T follicular helper cell (primary cell): ENCODE data around the gene RFT1.

Source experiments
- DNase-seq: peaks from one replicate; pipeline ENCODE4 v3.0.0-alpha.2; 2020; ENCODE audit warnings: low read depth
- total RNA-seq, 2 experiments: gene quantifications; one replicate each; lab custom pipeline; 2026; lab: John Stamatoyannopoulos, UW

The RFT1 gene
- total RNA-seq = 27.8 to 30.4 reads per million in 2 experiments

DNA sequence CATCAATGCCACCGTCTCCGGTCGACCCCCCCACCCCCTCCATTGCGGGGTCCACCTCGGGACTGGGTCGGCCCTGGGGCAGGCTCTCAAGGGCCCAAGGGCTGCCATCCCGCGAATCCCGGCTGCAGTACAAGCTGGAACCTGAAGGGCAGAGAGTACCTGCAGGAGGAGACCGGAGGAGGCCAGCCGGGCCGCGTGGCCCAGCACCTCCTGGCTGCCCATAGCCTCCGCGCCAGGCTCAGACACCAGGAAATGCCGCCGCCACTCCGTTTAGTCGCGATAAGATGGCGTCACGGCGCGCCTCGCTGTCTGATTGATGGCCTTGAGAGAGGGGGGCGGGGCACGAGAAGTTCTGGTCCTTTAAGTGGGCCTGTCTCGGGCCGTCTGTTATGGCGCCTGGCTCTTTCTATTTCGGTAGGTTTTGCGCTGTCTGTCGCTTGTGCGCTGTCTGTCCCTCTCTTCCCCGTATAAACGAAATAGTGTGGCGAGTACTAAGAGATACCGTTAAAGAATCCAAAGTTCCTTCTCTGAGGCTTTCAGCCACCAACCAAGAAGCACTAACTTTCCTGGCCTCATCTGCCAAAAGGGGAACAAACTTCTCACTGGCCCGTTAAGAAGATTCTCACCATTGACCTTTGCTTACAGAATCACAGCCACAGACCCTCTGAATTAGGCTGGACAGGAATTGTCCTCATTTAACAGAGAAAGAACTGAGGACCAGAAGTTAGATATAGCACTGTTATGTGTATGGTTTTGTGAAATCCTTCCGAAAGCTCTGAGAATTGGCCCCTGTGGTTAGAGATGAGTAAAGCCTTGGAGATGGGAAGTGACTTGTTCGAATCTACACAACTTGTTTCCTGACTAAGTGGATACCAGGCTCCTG, at the start of gene RFT1:
RFT1 (minus strand) TSS at position 257 of the 883 bp plus-strand sequence; CDS start at position 222, 35 bp downstream.
- DNase-seq = peak; percentile 98

DNA sequence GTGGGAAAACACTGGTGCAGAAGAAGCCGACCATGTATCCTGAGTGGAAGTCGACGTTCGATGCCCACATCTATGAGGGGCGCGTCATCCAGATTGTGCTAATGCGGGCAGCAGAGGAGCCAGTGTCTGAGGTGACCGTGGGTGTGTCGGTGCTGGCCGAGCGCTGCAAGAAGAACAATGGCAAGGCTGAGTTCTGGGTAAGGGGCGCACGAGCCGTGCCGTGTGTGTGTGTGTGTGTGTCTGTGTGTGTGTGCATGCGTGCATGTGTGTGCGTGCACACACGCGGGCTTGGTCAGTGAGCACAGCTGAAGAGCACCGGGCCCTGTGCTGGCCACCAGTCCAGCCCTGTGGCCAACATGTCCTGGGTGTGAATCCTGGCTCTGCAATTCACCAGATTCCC, 49.3 kb upstream of the RFT1 start:
- DNase-seq = no peak

DNA sequence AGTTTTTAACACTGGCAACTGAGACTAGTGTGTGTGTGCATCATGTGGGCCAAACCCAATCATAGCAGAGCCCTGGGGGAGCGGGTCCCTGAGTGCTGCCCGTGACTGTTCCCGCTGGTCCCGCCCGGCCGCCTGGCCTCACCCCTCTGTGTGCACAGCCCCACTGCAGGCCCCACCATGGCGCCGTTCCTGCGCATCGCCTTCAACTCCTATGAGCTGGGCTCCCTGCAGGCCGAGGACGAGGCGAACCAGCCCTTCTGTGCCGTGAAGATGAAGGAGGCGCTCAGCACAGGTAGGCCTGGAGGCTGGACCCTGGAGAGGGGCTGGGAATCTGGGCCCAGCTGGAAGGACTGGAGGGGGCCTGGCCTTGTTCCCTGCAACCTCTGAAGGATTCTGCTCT, 48.0 kb upstream of the RFT1 start:
- DNase-seq = no peak

DNA sequence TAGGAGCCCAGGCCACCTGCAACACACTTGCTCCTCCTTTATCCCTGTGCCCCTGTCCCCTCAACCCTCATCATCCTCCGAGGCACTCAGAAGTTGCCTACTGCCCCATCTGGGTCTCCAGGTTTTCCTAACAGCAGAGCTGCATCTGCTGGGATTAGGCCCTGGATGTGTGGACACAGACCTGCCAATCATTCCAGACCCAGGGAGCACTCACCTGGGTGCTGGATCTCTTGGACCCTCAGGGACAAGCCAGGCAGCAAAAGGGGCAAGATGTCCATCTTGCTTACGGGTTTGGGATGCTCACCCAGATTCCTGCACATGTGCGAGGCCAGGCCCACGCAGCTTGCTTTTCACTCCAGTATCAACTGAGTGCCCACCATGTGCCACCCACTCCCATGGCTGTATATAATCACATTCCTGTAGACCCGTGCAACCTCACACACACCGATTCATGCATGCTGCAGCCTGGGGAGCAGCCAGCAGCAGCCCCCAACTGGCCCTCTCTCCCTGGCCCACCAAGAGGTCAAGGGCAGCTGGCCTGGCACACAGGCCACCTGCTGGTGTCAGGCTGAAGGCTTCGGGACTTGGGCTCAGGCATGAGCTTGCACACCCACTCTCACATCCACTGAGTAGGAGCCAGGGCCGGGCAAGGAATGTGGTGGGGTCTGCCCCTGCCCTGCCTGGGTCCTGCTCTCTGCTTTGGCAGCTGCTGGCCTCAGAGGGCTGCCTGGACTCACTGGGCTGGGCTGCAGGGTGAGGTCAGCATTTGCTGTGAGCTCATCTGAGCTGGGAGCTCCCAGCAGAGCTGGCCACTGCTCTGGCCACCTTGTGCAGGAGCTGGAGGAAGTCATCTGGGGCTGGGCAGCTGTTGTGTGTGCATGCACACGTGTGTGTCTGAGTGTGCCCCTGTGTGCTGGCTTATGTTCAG, 45.6 kb upstream of the RFT1 start:
- DNase-seq = no peak

DNA sequence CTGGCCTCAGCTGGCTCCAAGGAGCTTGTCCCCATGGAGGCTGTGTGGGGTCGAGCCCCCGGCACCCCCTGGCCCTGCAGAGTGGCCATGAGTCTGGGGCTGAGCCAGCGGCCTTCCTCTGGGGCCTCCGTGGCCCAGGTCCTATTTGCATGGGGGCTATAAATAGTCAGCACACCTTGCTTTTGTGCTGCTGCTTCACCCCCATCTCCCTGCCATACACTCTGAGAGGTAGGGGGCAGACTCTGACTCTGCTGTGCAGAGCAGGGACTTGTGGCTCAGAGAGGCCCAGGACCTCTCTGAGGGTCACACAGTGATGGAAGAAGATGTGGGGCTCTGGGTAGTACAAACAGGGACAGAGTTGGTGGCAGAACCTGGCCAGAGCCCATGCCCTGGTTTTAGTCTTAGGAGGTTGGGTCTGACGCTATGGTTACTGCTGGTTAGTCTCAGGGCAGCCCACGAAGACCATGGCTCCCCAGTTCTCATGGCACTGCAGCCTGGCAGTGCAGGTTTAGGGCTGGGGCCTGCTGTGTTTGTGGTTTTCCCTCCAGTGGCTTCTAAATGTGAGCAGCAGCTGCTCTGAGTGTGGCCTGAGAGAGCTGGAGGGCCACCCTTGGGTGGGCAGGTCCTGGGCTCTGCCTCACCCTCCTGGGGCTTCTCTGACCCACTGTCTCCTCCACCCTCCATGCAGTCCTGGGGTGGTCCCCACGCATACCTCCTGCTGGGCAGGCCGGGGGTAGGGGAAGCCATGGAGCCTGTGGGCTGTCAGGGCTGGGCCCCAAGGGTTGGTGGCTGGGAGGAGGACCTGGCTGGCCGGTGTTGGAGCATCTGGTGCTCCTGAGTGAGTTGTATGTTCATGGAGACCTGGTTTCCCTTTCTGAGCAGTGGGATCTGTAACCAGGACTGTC, 44.4 kb upstream of the RFT1 start:
- DNase-seq = no peak

DNA sequence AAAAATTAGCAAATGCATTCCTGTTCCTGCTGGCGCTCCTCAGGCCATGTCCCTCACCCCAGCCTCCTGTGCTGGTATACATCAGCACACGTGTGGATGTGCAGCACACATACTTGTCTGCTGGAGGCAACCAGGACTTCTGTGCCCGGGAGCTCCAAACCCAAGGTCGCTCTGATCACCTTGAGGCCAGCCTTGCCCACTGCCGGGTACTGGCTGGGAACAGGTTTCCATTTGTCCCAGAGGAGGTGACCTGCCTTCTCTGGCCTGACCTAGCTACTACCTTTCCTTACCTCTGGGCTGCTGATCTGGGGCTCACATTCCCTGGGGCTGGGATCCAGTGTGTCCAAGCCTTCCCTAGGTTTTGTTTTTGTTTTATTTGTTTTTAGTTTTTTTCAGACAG, 42.9 kb upstream of the RFT1 start:
- no peak for DNase-seq

DNA sequence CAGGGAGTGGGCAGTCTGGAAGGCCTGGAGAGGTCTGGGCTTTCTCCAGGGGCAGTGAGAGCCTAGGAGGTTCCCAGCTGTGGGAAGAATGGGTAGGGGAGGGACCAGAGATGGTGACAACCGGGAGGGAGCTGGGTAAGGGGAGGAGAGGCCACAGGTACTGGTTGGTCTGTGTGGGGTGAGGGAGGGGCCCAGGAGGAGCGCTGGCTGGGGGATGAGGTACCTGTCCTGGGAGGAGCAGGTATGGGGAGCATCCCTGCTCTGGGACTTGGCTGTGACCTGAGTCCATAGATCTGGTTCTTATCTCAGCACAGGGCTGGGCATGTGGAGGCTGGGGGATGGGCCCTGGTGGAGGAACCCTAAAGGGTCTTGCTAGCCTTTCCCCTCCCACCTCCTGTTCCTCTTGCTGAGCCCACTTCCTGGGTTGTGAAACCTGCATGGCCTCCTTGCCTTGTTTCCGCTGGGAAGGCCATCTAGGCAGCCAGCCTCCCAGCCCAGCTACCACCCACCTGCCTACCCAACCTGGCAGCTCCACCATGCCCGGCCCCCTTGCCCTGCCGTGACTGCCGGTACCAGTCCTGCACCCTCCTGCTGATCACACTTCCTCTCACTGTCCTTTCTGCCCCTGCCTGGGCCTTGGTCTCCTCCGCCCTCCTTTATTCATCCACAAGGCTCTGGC, 41.7 kb upstream of the RFT1 start:
- DNase-seq = no peak

DNA sequence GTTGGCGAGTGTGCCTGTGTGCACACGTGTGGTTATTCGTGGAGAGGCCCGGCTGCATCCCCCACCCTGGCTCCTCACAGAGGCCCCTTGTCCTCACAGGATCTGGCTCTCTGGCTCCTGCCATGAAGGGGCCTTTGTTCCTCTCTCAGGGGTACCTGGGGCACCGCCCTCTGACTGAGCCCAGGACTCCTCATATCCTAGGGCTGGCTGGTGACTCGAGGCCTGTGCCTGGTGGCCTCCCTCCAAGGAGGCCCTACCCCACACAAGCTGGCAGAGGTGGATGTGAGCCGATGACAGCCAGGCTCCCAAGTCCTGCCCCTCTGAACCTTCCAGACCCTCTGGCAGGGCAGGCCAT, 40.8 kb upstream of the RFT1 start:
- no peak for DNase-seq

GRCh38 chr3:53170325-53171063, 40.3 kb upstream of the RFT1 start:
- no peak for DNase-seq

DNA sequence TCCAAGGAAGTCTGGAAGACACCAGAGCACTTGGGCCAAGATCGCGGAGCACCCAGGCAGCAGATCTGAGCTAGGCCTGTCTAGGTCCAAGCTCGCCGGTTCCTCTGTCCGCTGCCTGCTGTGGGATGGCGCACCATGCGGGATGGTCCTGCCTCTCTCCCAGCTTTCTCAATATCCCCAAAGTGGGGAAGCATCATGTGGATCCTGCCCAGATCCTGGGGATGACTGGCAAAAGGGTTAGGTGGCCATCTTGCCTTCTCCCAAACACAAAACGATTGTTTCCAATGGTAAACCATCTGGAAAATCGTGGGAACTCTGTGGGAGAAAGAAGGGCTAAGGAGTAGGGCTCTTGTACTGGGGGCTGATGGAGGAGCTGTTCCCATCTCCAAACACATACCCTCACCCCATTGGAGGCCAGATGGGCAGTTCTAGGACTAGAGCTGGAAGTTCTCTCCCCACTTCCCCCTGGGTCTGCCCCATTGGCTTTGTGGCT, 39.6 kb upstream of the RFT1 start:
- no peak for DNase-seq

DNA sequence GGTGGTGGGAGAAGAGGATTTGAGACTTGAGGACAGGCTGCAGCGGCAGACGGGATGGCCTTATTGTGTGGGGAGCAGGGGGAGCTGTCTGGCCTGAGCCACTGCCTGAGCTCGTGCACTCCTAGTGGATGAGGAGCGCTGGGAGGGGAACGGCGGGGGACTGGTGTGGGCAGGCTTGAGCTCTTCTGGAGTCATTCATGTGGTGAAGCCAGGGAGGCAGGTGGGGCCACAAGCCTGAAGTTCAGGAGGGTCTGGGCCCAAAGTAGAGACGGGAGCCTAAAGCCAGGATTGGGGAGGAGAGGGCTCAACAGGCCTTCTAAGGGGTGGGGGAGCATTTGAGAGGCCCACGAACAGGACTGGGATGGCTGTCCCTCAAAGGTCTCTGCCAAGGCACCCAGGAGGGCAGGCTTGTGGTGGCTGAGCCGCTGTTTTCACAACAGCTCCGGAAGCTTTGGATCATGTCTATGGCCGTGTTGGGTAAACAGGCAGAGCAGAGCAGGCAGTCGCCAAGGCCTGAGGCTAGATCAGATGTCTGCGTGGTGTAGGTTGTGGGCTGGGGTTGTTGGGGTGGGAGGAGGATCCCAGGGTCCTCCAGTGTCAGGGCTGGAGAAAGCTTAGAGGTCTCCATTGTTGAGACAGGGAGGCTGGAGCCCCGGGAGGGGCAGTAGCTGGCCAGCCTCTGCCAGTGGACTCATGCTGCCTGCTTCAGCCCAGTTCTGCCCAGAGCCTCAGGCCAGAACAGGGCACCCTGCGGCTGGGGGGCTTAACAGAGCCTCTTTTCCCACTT, 39.0 kb upstream of the RFT1 start:
- DNase-seq = no peak

DNA sequence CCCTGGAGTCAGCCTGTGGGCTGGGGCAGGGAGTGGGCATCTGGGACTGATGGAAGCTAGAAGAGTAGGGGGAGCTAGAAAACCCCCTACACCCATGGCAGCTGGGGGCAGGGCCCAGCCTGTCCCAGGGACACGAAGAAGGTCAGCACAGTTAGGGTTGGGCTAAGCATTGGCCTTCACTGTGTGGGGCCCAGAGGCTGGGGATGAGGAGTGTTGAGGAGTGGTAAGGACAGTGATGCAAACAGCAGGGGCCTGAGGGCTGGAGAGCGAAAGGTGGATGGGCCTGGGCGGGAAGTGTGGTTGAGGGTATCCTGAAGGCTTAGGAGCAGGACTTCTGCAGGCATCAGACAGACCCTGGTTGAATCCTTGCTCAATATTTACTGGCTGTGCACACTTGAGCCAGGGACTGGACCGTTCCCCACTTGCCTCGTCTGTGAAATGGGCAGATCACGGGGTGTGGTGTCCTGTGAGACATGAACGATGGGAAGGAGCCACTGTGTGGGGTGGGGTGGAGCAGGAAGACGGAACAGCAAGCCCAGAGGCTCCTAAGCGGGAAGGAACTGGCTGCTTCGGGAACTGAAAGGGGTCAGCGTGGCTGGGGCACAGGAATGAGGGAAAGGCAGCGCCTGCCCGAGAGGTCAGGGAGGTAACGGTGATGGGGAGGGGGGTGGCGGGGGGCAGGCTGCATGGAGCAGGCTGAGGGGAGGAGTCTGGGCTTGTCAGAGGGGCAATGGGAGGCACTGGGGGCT, 38.1 kb upstream of the RFT1 start:
- DNase-seq = no peak

GRCh38 chr3:53167418-53168174, 37.4 kb upstream of the RFT1 start:
- no peak for DNase-seq

DNA sequence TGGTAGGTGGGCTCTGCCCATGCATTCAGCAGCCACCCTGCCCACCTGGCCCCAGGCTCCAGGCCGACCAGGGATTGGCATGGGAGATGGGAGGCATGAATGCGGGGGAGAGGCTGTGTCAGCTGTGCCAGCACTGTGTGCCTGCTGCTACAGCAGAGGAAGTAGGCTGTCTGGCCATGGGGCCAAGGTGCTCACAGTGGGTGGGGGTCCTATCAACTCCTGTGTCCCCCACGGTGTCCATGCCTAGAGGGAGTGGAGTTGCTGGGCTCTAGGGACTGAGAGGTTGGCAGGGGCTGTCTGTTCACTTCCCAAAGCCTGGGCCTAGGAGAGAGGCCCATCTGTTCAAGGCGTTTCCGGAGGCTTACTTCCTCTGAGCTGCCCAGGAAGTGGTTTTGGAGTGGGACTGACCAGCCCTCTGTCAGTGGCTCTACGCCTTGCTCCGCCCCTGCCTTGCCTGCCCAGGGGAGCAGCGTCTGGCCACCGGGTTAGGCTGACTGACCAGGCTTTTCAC, 36.6 kb upstream of the RFT1 start:
- DNase-seq = no peak

GRCh38 chr3:53166206-53166605, 36.0 kb upstream of the RFT1 start:
- DNase-seq = no peak

- no peak for DNase-seq
These were observed 34.7 kb upstream of the RFT1 start for GRCh38 chr3:53164911-53165310.

DNA sequence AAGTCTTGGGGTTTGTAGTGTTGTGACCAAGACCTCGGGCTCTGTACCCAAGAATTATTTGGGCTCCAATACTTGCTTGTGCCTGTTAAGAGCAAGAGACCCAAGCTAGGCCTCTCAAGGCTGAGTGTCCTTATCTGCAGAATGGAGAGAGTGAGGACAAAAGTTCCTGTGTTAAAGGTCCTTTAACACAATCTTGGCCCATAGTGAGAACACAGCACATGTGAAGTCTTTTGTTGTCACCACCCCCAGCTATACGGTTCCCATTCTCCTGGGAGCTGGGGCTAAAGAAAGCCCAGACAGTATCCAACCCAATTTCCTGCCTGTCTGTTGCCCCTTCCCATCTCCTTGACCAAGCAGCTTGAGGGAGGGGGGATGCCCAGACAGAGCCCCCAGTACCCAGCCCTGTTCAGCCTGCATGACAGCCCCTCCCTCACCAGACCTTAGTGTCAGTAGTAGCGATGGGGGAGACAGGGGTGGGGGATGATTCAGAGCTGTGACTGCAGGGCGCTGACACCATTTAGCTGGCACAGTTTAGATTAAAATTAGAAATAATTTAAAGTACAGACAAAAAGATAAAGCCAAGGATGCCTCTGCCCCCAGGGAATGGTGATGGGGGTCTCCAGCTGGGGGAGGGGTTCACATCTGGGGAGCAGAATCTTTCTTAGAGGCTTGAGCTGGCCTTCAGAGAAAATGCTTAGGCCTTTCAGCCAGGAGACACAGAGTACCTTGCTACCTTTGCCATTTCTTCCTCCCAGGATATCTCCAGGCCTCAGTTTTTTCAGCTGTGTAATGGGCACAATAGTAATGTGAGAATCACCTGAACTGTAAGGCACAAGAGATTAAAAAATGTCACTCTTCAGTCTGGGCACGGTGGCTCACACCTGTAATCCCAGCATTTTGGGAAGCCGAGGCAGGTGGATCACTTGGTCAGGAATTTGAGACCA, 33.5 kb upstream of the RFT1 start:
- DNase-seq = no peak
